CD4-positive, alpha-beta T cell treated with Interleukin-15 for 4 hours (primary cell): ENCODE results near the gene ZNF691.
"Not testable (repeated sequence)": the region's sequence is repeated elsewhere in the genome, so short reads cannot be mapped to it uniquely, and the experiment has no call there.

Source experiments
- DNase-seq: peaks from one replicate; pipeline ENCODE4 v3.0.0-alpha.2; 2020; ENCODE audit warnings: low spot score

Gene ZNF691

GRCh38 chr1:42846257-42847110 lies at the start of gene ZNF691:
TSS of gene ZNF691 (plus strand) at chr1:42846613. CDS start at chr1:42849659, 3,046 bp downstream.
- DNase-seq, result peak; percentile 94

GRCh38 chr1:42797414-42797813 lies 49.0 kb upstream of the ZNF691 start:
- DNase-seq, result no peak

GRCh38 chr1:42797979-42798378 lies 48.4 kb upstream of the ZNF691 start:
- no peak for DNase-seq

- DNase-seq, result no peak
These were observed 44.5 kb upstream of the ZNF691 start for GRCh38 chr1:42801832-42802473.

GRCh38 chr1:42806171-42806570 lies 40.2 kb upstream of the ZNF691 start:
- no peak for DNase-seq

- DNase-seq, result no peak
These were observed 39.8 kb upstream of the ZNF691 start for GRCh38 chr1:42806593-42806992.

GRCh38 chr1:42807056-42807668 lies 39.3 kb upstream of the ZNF691 start:
- DNase-seq, result no peak

- DNase-seq, result not testable (repeated sequence)
These were observed 31.6 kb upstream of the ZNF691 start for GRCh38 chr1:42814815-42815214.

GRCh38 chr1:42815941-42816584 lies 30.4 kb upstream of the ZNF691 start:
- DNase-seq, result peak; percentile 1

- peak; percentile 93 for DNase-seq
These were observed 29.6 kb upstream of the ZNF691 start, which contains the start of the genes ERMAP and SVBP for GRCh38 chr1:42816585-42817439. TSS of gene ERMAP (plus strand) at chr1:42817122. CDS start at chr1:42830449, 13,327 bp downstream. TSS of gene SVBP (minus strand) at chr1:42817397. CDS start at chr1:42816544, 853 bp downstream.

- DNase-seq, result no peak
These were observed 29.0 kb upstream of the ZNF691 start for GRCh38 chr1:42817440-42817767.

- no peak for DNase-seq
These were observed 28.4 kb upstream of the ZNF691 start for GRCh38 chr1:42817976-42818375.

- no peak for DNase-seq
These were observed 25.6 kb upstream of the ZNF691 start for GRCh38 chr1:42820813-42821212.

- DNase-seq, result no peak
These were observed 24.7 kb upstream of the ZNF691 start for GRCh38 chr1:42821690-42822089.

GRCh38 chr1:42822800-42823392 lies 23.5 kb upstream of the ZNF691 start:
- no peak for DNase-seq

- DNase-seq, result no peak
These were observed 21.9 kb upstream of the ZNF691 start for GRCh38 chr1:42824481-42825035.

GRCh38 chr1:42825036-42825851 lies 21.2 kb upstream of the ZNF691 start:
- no peak for DNase-seq

- DNase-seq, result no peak
These were observed 15.8 kb upstream of the ZNF691 start for GRCh38 chr1:42830631-42831030.

GRCh38 chr1:42831273-42831672 lies 15.1 kb upstream of the ZNF691 start:
- no peak for DNase-seq
